GM19438 (cell line): ENCODE measurements around the gene ARHGEF4.
"Not testable (repeated sequence)": the region's sequence is repeated elsewhere in the genome, so short reads cannot be mapped to it uniquely, and the experiment has no call there.

Experiments used
- ATAC-seq: cut with Tn5 transposase; IDR thresholded peaks from one replicate; pipeline ENCODE4 v1.9.1; 2021; ENCODE audit warnings: low read depth; ENCODE audit not compliant: unreplicated experiment

Gene ARHGEF4

DNA sequence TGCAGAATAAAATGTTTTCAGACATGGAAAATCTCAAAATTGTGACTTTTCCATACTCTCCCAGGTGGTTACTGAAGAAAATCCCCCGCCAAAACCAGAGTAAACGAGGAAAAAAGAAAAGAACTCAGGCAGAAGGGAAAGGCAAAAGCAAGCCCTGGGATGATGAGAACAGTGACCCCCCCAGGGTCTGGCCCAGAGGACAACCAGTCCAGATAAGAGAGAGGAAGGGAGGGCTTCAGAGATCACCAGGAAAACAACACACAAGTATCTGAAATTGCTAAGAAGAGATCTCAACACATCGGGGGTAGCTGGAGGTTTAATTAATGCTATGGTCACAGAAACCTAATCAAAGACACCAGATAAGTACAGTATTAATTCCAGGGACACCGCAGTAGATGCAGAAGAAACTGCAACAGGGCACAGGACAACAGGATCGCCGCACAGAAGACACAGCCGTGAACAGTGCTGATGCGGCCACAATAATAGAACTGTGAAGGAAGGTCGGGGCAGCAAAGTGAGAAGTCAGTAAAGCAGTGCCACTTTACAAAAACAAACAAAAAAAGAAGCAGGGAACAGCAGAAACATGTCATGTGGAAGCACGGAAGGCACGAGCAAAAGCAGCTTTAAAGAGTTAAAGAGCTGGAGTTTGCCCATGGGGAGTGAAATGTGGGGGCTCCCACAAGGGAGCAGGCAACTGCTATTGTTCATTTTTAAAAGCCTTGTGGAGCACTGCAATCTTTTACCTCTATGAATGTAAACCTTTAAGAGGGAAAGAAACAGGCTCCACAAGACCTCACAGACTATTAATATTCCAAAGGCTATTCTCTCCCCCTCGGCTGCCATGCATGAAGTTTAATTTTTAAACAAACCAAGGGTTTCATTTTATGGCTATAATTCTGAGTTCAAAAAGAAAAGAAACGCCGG, 228.1 kb downstream of the ARHGEF4 start:
- ATAC-seq, result no peak

DNA sequence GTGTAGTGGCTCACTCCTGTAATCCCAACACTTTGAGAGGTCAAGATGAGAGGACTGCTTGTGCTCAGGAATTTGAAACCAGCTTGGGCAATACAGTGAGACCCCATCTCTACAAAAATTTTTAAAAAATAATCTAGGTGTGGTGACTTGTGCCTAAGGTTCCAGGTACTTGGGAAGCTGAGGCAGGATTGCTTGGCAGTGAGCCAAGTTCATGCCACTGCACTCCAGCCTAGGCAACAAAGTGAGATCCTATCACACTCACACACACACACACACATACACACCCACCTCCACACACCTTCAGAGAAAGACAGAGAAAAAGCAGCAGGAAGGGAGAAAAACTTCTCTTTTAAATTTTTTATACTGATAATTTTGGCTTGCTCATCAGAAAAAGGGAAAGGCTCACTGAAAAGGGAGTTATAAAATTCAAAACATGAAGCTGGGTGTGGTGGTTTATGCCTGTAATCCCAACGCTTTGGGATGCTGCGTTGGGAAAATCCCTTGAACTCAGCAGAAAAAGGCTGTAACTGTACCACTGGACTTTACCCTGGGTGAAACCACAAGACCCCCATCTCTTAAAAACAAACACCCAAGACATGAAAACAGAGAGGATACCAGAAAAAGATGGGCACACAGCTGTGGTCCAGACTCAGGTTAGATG, 230.9 kb downstream of the ARHGEF4 start:
- no peak for ATAC-seq

DNA sequence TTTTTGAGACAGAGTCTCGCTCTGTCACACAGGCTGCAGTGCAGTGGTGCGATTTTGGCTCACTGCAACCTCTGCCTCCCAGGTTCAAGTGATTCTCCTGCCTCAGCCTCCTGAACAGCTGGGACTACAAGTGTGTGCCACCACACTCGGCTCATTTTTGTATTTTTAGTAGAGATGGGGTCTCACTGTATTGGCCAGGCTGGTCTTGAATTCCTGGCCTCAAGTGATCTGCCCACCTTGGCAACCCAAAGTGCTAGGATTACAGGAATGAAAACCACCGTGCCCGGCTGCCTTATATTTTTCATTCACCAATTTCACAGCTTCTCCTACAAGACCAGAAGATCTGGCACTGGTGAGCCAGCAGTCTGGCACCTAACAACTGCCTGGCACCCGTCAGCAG, 231.5 kb downstream of the ARHGEF4 start:
- ATAC-seq, result not testable (repeated sequence)

DNA sequence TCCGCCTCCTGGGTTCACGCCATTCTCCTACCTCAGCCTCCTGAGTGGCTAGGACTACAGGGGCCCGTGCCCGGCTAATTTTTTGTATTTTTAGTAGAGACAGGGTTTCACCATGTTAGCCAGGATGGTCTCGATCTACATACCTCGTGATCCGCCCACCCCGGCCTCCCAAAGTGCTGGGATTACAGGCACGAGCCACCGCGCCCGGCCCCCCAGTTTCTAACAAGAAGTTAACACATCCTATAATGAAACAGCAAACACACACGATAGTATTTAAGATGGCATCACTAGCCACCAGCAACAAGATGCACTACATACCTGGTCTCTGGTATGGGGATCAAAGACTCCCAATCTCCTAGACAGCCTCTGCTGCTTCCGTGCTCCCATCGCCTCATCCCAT, 238.9 kb downstream of the ARHGEF4 start:
- not testable (repeated sequence) for ATAC-seq

DNA sequence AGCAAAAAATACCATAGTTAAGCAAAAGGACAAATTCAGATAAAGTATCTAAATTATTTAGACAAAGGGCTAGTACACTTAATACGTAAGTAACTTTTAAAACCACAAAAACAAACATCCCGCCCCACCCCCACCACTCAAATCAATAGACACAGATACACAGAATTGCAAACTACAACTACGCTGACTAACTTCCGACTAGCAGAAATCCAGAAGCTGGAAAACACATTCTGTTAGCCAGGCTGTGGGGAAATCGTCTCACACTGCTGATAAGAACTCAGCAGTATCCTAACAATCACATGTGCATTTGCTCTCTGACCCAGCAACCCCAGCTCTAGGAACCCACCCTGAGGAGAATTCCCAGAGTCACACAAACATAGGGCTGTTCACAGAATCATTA, 240.0 kb downstream of the ARHGEF4 start:
- ATAC-seq, result no peak

DNA sequence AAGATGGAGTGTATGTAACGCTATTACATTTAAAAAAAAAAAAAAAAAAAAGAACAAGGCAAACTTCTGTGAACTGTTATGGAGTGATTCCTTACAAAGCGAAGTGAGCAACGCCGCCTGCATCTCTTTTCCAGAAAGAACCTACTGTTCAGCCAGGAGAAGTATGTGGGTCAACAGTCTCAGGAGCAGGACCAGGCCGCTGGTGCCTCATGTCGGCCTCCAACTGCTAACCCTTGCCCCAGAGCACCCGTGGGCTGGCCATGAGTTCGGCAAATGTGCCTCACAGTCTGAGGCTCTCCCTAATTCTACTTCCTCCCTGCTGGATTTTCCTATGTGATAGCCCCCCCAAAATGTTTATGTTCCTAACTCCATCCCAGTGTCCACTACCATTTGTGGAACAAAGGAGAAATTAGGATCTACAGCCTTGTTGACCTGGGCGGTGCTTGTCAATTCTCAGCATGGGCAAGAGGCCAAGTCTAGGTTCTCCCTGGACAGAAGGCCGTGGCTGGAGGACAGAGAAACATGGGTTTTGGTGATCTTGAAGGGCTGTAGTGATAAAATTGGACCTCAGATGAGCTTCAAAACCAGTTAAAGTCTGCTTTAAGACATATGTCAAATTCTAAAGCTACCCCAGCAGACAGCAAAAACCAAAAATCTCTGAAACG, 240.6 kb downstream of the ARHGEF4 start:
- ATAC-seq, result no peak

DNA sequence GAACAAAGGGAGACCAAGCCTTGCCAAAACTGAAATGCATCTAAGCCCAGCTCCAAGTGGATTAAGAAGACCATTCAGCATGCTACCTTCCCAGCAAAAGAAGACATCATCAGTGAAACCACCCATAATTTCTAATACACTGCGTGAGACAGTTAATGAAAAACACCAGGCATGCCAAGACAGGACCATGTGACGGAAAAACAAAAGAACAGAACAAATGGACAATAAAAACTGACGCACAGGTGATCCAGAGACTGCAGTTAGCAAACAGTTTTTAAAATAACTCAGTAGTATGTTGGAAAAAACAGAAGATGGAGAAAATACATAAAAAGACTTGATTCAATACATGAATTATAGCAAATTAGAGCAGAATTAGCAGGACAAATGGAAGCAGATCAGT, 241.3 kb downstream of the ARHGEF4 start:
- ATAC-seq, result no peak

DNA sequence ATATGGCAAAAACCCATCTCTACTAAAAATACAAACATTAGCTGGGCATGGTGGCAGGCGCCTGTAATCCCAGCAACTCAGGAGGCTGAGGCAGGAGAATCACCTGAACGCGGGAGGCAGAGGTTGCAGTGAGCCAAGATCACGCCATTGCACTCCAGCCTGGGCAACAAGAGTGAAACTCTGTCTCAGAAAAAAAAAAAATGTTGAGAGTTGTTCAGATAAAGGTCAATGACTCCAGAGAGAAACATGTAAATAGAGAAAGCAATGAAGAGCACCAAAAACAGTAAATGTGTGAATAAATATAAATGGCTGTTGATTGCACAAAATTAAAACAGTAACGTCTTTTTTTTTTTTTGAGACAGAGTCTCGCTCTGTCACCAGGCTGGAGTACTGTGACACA, 243.2 kb downstream of the ARHGEF4 start:
- ATAC-seq, result not testable (repeated sequence)

DNA sequence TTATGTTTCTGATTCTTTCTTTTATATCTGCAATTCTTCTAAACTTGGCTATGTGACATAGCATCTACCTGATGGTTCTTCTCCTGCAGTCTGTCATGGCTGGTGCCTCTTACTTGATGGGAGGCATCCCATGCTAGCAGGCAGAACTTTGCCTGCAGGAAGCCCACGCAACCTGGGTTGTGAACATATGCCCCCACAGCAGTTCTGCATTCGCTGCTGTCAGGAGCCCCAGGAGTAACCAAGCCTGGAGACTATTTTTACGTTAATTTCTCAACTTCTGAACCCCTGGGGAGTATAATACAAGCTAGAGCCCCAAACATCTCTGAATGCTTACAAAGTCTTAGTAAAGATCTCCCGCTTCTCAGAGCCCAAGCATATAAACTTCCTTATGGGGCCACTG, 244.5 kb downstream of the ARHGEF4 start:
- ATAC-seq, result no peak

DNA sequence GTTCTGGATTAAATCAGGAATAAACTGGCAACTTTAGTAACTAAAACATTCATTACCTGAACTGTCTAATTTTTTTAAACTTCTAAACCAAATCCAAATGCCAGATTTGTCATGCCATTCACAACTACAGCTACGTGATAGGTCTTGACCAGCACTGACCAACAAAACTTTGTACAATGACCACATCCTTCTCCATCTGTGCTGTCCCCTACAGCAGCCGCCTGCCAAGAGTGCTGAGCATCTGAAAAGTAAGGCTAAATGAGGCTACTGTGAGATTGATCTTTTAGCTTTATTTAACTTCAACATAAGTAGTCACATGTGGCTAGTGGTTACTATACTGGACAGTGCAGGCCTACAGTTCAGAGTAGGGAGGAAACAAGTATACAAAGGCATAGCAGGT, 248.9 kb downstream of the ARHGEF4 start:
- ATAC-seq, result no peak

DNA sequence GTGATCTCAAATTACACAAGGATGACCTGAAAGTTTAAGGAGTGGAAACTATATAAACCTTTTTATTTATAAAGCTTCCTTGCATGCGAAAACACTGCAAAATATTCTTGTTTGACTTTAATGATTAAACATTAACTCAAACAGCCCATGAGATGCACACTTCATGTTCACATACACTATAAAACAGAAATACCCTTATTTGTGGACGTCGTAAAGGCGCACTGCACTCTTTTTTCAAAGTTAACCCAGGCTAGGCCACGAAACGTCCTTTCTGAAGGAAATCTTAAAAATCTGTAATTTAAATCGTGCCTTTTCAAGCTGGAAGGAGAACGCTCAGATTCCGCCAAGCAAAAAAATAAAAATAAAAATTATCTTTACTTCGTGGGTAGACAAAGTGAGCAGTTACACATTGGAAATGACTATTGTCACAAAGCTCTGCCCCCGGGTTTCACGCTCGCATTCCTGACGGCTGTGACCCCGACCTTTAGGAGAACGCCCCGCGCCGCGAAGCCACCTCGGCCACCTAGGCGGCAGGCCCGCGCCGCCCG, 255.8 kb downstream of the ARHGEF4 start:
- no peak for ATAC-seq

DNA sequence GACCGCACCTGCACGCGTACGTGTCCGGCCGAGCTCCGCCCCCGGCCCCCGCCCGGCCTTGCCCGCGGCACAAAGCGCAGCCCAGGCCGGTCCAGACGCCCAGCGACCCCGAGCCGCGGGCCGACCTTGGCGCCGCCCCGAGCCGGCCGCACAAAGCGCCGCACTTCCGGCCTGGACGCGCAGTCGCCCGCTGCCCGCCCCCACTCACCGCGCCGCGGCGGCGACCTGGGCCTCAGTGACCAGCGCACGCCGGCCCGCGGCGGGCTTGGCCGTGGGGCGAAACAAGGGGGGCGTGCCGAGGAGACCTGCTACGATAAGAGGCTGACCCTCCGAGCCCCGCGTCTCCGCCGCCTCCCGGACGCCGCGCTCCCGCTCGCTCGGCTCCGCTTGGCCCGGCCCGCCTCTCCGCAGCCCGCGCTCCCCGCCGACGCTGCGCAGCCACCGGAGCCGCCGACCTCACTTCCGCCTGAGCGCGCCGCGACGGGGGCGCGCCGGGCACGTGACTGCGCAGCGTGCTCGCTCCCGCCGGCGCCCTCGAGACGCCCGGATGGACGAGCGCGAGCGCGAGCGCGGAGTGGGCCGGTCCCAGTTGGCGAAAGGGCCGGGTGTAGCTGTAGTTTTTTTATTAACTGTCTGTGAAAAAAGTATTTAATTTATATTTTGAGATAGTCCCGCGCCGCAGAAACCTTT, 256.4 kb downstream of the ARHGEF4 start, which contains the start of gene FAM168B:
FAM168B (minus strand) TSS at position 455 of the 690 bp plus-strand sequence. CDS start 10,814 bp downstream, outside the sequence.
- peak; percentile 81 for ATAC-seq

DNA sequence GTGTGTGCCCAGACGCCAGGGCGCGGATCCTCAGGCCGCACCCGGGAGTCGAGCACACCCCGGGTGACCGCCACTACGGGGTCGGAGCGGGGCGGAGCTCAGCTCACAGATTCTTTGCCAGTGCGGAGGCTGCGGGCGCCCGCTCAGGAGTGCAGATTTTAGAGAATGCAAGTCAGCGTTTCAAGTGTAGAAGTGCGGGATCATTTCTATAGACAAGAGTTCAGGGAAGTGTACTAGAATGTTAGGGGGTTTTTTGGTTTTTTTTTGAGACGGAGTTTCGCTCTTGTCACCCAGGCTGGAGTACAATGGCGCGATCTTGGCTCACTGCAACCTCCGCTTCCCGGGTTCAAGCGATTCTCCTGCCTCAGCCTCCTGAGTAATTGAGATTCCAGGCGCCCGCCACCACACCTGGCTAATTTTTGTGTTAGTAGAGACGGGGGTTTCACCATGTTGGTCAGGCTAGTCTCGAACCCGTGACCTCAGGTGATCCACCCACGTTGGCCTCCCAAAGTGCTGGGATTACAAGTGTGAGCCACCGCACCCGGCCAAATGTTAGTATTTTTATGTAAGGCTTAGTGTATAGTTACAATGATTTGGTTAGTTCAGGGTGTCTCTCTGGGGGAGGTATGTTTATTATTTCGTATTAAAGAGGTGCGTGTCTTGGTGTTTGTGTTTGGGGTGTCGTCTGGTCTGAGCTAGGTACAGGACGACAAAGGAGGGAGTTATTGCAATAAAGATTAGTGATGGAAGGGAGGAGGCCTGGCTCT, 257.2 kb downstream of the ARHGEF4 start:
- ATAC-seq, result peak; percentile 67

DNA sequence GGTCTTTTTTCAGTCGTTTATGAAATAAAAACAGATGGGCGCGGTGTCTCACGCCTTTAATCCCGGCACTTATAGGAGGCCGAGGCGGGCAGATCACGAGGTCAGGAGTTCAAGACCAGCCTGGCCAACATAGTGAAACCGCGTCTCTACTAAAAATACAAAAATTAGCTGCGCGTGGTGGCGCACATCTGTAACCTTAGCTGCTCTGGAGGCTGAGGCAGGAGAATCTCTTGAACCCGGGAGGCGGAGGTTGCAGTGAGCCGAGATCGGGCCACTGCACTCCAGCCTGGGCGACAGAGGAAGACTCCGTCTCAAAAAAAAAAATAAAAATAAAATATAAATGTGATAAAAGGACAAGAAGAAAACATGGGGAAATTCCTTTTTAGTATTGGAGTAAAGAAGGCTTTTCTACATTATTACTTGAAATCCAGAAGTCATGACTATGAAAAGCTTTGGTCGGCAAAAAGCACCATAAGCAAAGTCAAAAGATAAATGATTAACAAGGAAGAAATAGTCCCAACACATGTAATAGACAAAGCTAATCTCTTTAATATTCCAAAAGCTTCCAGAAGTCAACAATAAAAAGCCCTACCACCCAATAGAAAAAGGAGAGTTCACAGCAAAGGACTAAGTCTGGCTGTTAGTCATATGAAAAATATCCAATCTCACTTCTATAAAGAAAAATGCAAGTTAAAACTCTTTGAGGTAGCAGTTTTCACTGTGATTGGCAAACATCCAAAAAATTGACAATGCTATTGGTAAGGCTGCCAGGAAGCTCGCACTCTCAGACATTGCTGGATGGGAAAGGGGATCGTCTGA, 258.0 kb downstream of the ARHGEF4 start:
- ATAC-seq, result no peak
